HG02588 (cell line): Measurements from ENCODE around the gene FKBP8.

Experiments
- ATAC-seq: cut with Tn5 transposase; IDR thresholded peaks from one replicate; pipeline ENCODE4 v1.9.1; 2021; ENCODE audit warnings: mild to moderate bottlenecking, moderate library complexity; ENCODE audit not compliant: unreplicated experiment

Gene FKBP8

DNA sequence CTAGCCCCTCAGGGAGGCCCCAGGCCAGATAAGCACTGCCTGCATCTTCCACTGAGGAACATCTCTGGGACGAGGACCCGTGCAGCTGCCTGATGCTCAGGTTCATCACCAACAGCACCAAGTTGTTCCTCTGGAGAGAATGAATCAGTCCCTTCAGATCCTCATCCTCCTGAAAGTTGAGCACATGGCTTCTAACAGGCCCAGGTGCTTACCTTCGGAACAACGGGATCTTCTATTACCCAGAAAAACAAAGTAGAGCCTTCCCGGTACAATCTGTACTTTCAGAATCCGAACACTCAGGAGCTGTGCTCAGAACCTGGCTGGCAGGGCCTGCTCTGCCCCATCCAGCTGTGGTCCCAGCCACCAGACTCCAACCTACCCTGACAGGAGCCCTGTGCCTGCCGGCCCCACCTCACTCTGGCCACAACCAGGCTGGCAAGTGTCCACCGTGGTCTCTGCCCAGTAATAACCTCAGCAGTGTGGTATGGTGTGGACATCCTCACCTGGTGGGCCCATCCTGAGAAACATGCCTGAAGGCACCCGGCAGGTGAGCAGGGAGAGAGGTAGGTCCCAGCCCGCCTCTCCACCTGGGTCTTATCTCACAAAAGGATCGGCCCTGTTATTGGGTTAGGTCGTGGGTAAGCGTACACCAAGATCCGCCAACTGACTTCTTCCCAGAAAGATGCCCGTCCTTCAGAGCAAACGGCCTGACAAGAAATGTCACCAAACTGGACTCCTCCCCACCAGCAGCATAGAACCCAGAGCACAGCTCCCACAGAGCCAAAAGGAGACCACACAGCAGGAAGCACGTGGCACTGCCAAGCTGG, 55.6 kb downstream of the FKBP8 start:
- no peak for ATAC-seq

DNA sequence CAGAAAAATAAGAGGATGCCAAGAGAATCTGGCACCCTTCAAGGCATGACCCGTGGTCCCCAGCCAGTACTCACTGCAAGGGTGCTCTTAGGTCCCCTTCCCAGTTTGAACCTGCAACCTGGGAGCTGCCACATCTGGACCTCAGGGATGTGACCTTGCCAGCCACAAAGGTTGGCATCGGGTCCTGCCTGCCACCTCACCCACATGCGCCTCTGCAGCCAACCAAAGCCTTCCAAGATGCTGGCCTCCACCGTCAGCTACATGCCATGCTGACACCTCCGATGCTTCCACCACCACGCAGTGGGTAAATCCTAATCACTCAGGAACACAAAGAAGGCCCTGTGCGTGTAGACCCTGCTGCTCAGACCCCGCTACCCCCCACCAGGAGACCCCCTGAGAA, 56.6 kb downstream of the FKBP8 start:
- ATAC-seq, result no peak

DNA sequence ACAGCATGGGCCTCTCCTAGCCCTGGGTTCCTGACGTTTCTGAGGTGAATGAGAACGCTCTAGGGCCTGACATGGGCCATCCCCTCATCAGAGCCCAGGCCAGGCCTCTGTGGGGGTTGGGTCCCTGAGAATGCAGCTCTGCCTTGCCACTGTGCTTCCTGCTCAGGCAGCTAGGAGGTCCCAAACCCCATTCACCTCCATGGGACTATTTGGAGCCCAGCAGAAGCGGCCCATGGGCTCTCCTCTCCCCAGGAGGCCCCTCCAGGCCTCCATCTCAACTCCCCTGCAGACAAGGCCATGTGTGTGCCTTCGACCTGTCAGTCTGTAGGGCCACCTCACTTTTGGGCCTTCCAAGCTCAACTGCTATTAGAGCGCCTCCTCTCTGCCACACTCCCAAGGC, 58.4 kb downstream of the FKBP8 start:
- ATAC-seq, result no peak

- ATAC-seq, result no peak
Measured at GRCh38 chr19:18483119-18483890, 60.1 kb downstream of the FKBP8 start.
